HEK293 (cell line): ENCODE measurements around the gene PPIC.

Experiments used
- CTCF ChIA-PET: fragments of 350-600 bp; formaldehyde crosslinking; extraction: SDS; loops from one replicate; lab custom pipeline; 2021; ENCODE audit warnings: antibody characterized with exemption; lab: Yijun Ruan, JAX
- POLR2A ChIA-PET: fragments of 300-600 bp; formaldehyde crosslinking; extraction: SDS; loops from one replicate; lab custom pipeline; 2020; ENCODE audit warnings: antibody characterized with exemption, inconsistent platforms; lab: Yijun Ruan, JAX
- H3K27ac ChIP-seq: fragments of 200-500 bp; sonication (Bioruptor generic); 2 replicates; pipeline ENCODE4 v1.5.1; 2014; ENCODE audit warnings: low read depth, low read length, control low read depth, inconsistent platforms; ENCODE audit errors: extremely low read depth
- H3K36me3 ChIP-seq, 2 experiments: fragments of 200-500 bp in 1 of 2; sonication (Bioruptor generic) in 1 of 2; 1 replicate in 1 of 2; 2 replicates in 1 of 2; pipeline ENCODE4 v1.5.1; 2014 to 2017; ENCODE audit warnings: inconsistent platforms in 2 of 2, low read length in 2 of 2; ENCODE audit not compliant: control insufficient read depth in 2 of 2, insufficient read depth in 1 of 2
- H3K4me1 ChIP-seq: fragments of 200-500 bp; sonication (Bioruptor generic); 2 replicates; pipeline ENCODE4 v1.5.1; 2014; ENCODE audit warnings: mild to moderate bottlenecking, low read length, inconsistent platforms; ENCODE audit not compliant: control insufficient read depth, insufficient read depth
- H3K4me3 ChIP-seq: 2 replicates; pipeline ENCODE4 v1.5.1; 2011; ENCODE audit warnings: low read depth, mild to moderate bottlenecking, control low read depth, low read length, moderate library complexity
- H3K9me3 ChIP-seq: fragments of 200-500 bp; sonication (Bioruptor generic); 2 replicates; pipeline ENCODE4 v1.5.1; 2014; ENCODE audit warnings: low read depth, low read length, inconsistent platforms; ENCODE audit not compliant: control insufficient read depth, insufficient read depth
- EGR2 ChIP-seq: fragments of 450-650 bp; formaldehyde crosslinking; IDR thresholded peaks from 2 replicates; pipeline ENCODE4 v1.5.1; 2016; ENCODE audit warnings: low read depth, missing biosample characterization, missing genetic modification characterization
- KLF10 ChIP-seq: fragments of 450-650 bp; IDR thresholded peaks from 2 replicates; pipeline ENCODE4 v1.5.1; 2018; ENCODE audit warnings: missing biosample characterization, mild to moderate bottlenecking, missing genetic modification characterization
- KLF16 ChIP-seq: fragments of 450-650 bp; formaldehyde crosslinking; IDR thresholded peaks from 2 replicates; pipeline ENCODE4 v1.5.1; 2017; ENCODE audit warnings: missing biosample characterization, missing genetic modification characterization
- KLF8 ChIP-seq: fragments of 450-650 bp; formaldehyde crosslinking; IDR thresholded peaks from 2 replicates; pipeline ENCODE4 v1.5.1; 2016; ENCODE audit warnings: missing biosample characterization, missing genetic modification characterization
- OSR2 ChIP-seq: fragments of 450-650 bp; formaldehyde crosslinking; IDR thresholded peaks from 2 replicates; pipeline ENCODE4 v1.5.1; 2016; ENCODE audit warnings: missing biosample characterization, missing genetic modification characterization
- SP7 ChIP-seq: fragments of 450-650 bp; formaldehyde crosslinking; IDR thresholded peaks from 2 replicates; pipeline ENCODE4 v1.5.1; 2016; ENCODE audit warnings: missing biosample characterization, missing genetic modification characterization
- TRIM28 ChIP-seq: IDR thresholded peaks from 2 replicates; pipeline ENCODE4 v1.6.1; 2011; ENCODE audit warnings: low read length, control low read depth, borderline replicate concordance
- WT1 ChIP-seq: fragments of 450-650 bp; formaldehyde crosslinking; IDR thresholded peaks from 2 replicates; pipeline ENCODE4 v1.5.1; 2016; ENCODE audit warnings: missing biosample characterization, missing genetic modification characterization
- ZNF169 ChIP-seq: fragments of 450-650 bp; formaldehyde crosslinking; IDR thresholded peaks from 2 replicates; pipeline ENCODE4 v1.5.1; 2016; ENCODE audit warnings: missing biosample characterization, missing genetic modification characterization
- ZNF211 ChIP-seq: fragments of 450-650 bp; formaldehyde crosslinking; IDR thresholded peaks from 2 replicates; pipeline ENCODE4 v1.5.1; 2016; ENCODE audit warnings: low read depth, missing biosample characterization, missing genetic modification characterization
- ZNF274 ChIP-seq, 2 experiments: fragments of 200-500 bp in 1 of 2; fragments of 450-650 bp in 1 of 2; sonication (Bioruptor generic) in 1 of 2; formaldehyde crosslinking in 1 of 2; IDR thresholded peaks; 2 replicates each; pipeline versions ENCODE4 v1.5.1 to v1.6.1; 2014 to 2016; ENCODE audit warnings: borderline replicate concordance in 1 of 2, inconsistent platforms in 1 of 2, low read length in 1 of 2, missing biosample characterization in 1 of 2, missing genetic modification characterization in 1 of 2
- ZNF324 ChIP-seq: fragments of 450-650 bp; formaldehyde crosslinking; IDR thresholded peaks from 2 replicates; pipeline ENCODE4 v1.5.1; 2016; ENCODE audit warnings: missing biosample characterization, missing genetic modification characterization
- ZNF341 ChIP-seq: fragments of 450-650 bp; formaldehyde crosslinking; IDR thresholded peaks from 2 replicates; pipeline ENCODE4; 2016; ENCODE audit warnings: low read depth, missing biosample characterization, missing genetic modification characterization
- ZNF354C ChIP-seq: fragments of 450-650 bp; formaldehyde crosslinking; IDR thresholded peaks from 2 replicates; pipeline ENCODE4 v1.5.1; 2016; ENCODE audit warnings: missing biosample characterization, missing genetic modification characterization, low read depth, borderline replicate concordance
- ZNF404 ChIP-seq: fragments of 450-650 bp; formaldehyde crosslinking; IDR thresholded peaks from 2 replicates; pipeline ENCODE4 v1.5.1; 2017; ENCODE audit warnings: missing biosample characterization, missing genetic modification characterization
- ZNF473 ChIP-seq: fragments of 450-650 bp; formaldehyde crosslinking; IDR thresholded peaks from 2 replicates; pipeline ENCODE4 v1.5.1; 2017; ENCODE audit warnings: missing biosample characterization, missing genetic modification characterization
- ZNF558 ChIP-seq: fragments of 450-650 bp; formaldehyde crosslinking; IDR thresholded peaks from 2 replicates; pipeline ENCODE4 v1.5.1; 2016; ENCODE audit warnings: missing biosample characterization, missing genetic modification characterization
- ZNF658 ChIP-seq: fragments of 450-650 bp; formaldehyde crosslinking; IDR thresholded peaks from 2 replicates; pipeline ENCODE4; 2016; ENCODE audit warnings: missing biosample characterization, missing genetic modification characterization
- ZNF664 ChIP-seq: fragments of 450-650 bp; formaldehyde crosslinking; IDR thresholded peaks from 2 replicates; pipeline ENCODE4 v1.5.1; 2016; ENCODE audit warnings: missing biosample characterization, missing genetic modification characterization
- ZNF747 ChIP-seq: fragments of 450-650 bp; formaldehyde crosslinking; IDR thresholded peaks from 2 replicates; pipeline ENCODE4 v1.5.1; 2016; ENCODE audit warnings: missing biosample characterization, missing genetic modification characterization
- ZNF776 ChIP-seq: fragments of 450-650 bp; formaldehyde crosslinking; IDR thresholded peaks from 2 replicates; pipeline ENCODE4 v1.5.0; 2017; ENCODE audit warnings: missing biosample characterization, missing genetic modification characterization, borderline replicate concordance
- ZNF843 ChIP-seq: fragments of 450-650 bp; formaldehyde crosslinking; IDR thresholded peaks from 2 replicates; pipeline ENCODE4 v1.5.1; 2016; ENCODE audit warnings: missing biosample characterization, missing genetic modification characterization
- TF ChIP-seq, protein P1 (sequence below): fragments of 450-650 bp; formaldehyde crosslinking; IDR thresholded peaks from 2 replicates; pipeline ENCODE4 v1.5.1; 2017; ENCODE audit warnings: missing biosample characterization, missing genetic modification characterization
- TF ChIP-seq, protein P2 (sequence below): fragments of 450-650 bp; IDR thresholded peaks from 2 replicates; pipeline ENCODE4 v1.5.1; 2018; ENCODE audit warnings: missing biosample characterization, mild to moderate bottlenecking, missing genetic modification characterization
- TF ChIP-seq, protein P3 (sequence below): fragments of 450-650 bp; formaldehyde crosslinking; IDR thresholded peaks from 2 replicates; pipeline ENCODE4 v1.5.1; 2017; ENCODE audit warnings: missing biosample characterization, missing genetic modification characterization
- TF ChIP-seq, protein P4 (sequence below): fragments of 450-650 bp; formaldehyde crosslinking; IDR thresholded peaks from 2 replicates; pipeline ENCODE4 v1.5.1; 2016; ENCODE audit warnings: missing biosample characterization, missing genetic modification characterization
- TF ChIP-seq, protein P5 (sequence below): fragments of 450-650 bp; formaldehyde crosslinking; IDR thresholded peaks from 2 replicates; pipeline ENCODE4 v1.5.1; 2017; ENCODE audit warnings: missing biosample characterization, mild to moderate bottlenecking, missing genetic modification characterization, moderate library complexity

PPIC gene

DNA sequence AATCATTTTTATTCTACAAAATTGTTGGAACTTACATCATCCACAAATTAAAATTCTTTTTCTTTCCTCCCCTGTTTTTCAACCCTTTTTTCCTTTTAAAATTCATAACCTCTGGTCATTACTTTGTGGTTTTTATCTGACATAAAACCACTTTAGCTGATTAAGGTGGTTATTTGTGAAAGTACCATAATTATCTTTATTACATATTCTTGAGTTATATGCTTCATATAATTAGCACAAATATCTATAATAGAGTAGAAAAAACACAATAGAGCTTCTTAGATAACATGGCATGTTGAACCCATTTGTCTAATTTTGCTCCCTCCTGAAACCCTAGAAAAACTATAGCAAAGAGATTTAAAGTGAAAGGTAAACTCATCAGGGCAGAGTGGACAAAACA is 22.9 kb upstream of the PPIC start:
- no peaks in the 10 kb centered on the region for H3K9me3 ChIP-seq
- no peak overlapping the region for H3K4me3 ChIP-seq
- H3K36me3 ChIP-seq: no peaks in the 10 kb centered on the region
- CTCF ChIA-PET: no interaction called here
- POLR2A ChIA-PET: no interaction called here
- H3K27ac ChIP-seq: no peak overlapping the region
- no peaks in the 10 kb centered on the region for H3K4me1 ChIP-seq
- TF ChIP-seq OSR2 (tag by site-specific recombination): peak; percentile 76
- TF ChIP-seq KLF16: no peak
- TF ChIP-seq SP7: peak; percentile 81
- TF ChIP-seq, protein P1, sequence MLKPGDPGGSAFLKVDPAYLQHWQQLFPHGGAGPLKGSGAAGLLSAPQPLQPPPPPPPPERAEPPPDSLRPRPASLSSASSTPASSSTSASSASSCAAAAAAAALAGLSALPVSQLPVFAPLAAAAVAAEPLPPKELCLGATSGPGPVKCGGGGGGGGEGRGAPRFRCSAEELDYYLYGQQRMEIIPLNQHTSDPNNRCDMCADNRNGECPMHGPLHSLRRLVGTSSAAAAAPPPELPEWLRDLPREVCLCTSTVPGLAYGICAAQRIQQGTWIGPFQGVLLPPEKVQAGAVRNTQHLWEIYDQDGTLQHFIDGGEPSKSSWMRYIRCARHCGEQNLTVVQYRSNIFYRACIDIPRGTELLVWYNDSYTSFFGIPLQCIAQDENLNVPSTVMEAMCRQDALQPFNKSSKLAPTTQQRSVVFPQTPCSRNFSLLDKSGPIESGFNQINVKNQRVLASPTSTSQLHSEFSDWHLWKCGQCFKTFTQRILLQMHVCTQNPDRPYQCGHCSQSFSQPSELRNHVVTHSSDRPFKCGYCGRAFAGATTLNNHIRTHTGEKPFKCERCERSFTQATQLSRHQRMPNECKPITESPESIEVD (tag by site-specific recombination): peak; percentile 79
- no peak for TF ChIP-seq ZNF658 (tag by site-specific recombination)
- TF ChIP-seq ZNF558 (tag by site-specific recombination): no peak
- TF ChIP-seq ZNF664: no peak
- peak; percentile 94 for TF ChIP-seq WT1 (tag by site-specific recombination)
- no peak for TF ChIP-seq ZNF211 (tag by site-specific recombination)
- 0 out of 2 replicates have a peak, but pooled peaks have one; percentile 9 for TF ChIP-seq TRIM28
- TF ChIP-seq ZNF274 (IDR thresholded peaks at IDR 0.05; ENCODE audit: low read length): no peak
- TF ChIP-seq ZNF274 (tag by site-specific recombination; IDR thresholded peaks at IDR 0.05; ENCODE audit: borderline replicate concordance): no peak
- TF ChIP-seq, protein P2, sequence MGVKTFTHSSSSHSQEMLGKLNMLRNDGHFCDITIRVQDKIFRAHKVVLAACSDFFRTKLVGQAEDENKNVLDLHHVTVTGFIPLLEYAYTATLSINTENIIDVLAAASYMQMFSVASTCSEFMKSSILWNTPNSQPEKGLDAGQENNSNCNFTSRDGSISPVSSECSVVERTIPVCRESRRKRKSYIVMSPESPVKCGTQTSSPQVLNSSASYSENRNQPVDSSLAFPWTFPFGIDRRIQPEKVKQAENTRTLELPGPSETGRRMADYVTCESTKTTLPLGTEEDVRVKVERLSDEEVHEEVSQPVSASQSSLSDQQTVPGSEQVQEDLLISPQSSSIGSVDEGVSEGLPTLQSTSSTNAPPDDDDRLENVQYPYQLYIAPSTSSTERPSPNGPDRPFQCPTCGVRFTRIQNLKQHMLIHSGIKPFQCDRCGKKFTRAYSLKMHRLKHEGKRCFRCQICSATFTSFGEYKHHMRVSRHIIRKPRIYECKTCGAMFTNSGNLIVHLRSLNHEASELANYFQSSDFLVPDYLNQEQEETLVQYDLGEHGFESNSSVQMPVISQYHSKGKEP (tag by site-specific recombination): no peak
- TF ChIP-seq EGR2 (tag by site-specific recombination): no peak
- TF ChIP-seq ZNF747 (tag by site-specific recombination): no peak
- no peak for TF ChIP-seq ZNF776 (tag by site-specific recombination)
- TF ChIP-seq, protein P3, sequence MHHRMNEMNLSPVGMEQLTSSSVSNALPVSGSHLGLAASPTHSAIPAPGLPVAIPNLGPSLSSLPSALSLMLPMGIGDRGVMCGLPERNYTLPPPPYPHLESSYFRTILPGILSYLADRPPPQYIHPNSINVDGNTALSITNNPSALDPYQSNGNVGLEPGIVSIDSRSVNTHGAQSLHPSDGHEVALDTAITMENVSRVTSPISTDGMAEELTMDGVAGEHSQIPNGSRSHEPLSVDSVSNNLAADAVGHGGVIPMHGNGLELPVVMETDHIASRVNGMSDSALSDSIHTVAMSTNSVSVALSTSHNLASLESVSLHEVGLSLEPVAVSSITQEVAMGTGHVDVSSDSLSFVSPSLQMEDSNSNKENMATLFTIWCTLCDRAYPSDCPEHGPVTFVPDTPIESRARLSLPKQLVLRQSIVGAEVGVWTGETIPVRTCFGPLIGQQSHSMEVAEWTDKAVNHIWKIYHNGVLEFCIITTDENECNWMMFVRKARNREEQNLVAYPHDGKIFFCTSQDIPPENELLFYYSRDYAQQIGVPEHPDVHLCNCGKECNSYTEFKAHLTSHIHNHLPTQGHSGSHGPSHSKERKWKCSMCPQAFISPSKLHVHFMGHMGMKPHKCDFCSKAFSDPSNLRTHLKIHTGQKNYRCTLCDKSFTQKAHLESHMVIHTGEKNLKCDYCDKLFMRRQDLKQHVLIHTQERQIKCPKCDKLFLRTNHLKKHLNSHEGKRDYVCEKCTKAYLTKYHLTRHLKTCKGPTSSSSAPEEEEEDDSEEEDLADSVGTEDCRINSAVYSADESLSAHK (tag by site-specific recombination): no peak
- TF ChIP-seq ZNF843 (tag by site-specific recombination): peak; percentile 48; the same call in 1 of the 2 replicates
- TF ChIP-seq ZNF354C (tag by site-specific recombination): no peak

DNA sequence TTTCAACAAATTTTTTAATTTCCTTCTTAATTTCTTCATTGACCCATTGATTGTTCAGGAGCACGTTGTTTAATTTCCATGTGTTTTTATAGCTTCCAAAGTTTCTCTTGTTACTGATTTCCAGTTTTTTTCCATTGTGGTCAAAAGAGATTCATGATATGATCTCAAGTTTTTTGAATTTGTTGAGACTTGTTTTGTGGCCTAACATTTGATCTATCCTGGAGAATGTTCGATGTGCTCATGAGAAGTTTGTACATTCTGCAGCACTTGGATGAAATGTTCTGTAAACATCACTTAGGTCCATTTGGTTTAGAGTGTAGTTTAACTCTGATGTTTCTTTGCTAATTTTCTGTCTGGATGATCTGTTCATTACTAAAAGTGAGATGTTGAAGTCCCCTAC is 14.7 kb upstream of the PPIC start:
- H3K4me1 ChIP-seq: no peaks in the 10 kb centered on the region
- no peak overlapping the region for H3K27ac ChIP-seq
- H3K9me3 ChIP-seq: no peaks in the 10 kb centered on the region
- H3K36me3 ChIP-seq: no peaks in the 10 kb centered on the region
- ChIA-PET CTCF (no interaction called here), POLR2A (no interaction called here)
- TF ChIP-seq ZNF473 (tag by site-specific recombination) (no peak), KLF8 (tag by site-specific recombination) (no peak), ZNF341 (tag by site-specific recombination) (no peak), SP7 (no peak), EGR2 (tag by site-specific recombination) (no peak), KLF10 (tag by site-specific recombination) (no peak), ZNF404 (tag by site-specific recombination) (no peak), ZNF324 (tag by site-specific recombination) (no peak), ZNF169 (tag by site-specific recombination) (no peak)
- TF ChIP-seq, protein P4, sequence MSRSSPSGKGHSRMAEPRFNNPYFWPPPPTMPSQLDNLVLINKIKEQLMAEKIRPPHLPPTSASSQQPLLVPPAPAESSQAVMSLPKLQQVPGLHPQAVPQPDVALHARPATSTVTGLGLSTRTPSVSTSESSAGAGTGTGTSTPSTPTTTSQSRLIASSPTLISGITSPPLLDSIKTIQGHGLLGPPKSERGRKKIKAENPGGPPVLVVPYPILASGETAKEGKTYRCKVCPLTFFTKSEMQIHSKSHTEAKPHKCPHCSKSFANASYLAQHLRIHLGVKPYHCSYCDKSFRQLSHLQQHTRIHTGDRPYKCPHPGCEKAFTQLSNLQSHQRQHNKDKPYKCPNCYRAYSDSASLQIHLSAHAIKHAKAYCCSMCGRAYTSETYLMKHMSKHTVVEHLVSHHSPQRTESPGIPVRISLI (tag by site-specific recombination): no peak
- TF ChIP-seq, protein P5, sequence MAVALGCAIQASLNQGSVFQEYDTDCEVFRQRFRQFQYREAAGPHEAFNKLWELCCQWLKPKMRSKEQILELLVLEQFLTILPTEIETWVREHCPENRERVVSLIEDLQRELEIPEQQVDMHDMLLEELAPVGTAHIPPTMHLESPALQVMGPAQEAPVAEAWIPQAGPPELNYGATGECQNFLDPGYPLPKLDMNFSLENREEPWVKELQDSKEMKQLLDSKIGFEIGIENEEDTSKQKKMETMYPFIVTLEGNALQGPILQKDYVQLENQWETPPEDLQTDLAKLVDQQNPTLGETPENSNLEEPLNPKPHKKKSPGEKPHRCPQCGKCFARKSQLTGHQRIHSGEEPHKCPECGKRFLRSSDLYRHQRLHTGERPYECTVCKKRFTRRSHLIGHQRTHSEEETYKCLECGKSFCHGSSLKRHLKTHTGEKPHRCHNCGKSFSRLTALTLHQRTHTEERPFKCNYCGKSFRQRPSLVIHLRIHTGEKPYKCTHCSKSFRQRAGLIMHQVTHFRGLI (tag by site-specific recombination): no peak
- no peak overlapping the region for H3K4me3 ChIP-seq
